Stimulated activated CD4-positive, alpha-beta T cell treated with anti-CD3 and anti-CD28 coated beads, Interleukin-12 subunit alpha, Interleukin-12 subunit beta, amount 100 ng/mL, for 24 hours (primary cell): ENCODE measurements around the gene ABCB11.

ENCODE experiments used
- DNase-seq, 2 experiments: peaks; one replicate each; pipeline ENCODE4 v3.0.0-alpha.2; 2020; ENCODE audit warnings: low read depth in 2 of 2

Gene ABCB11

GRCh38 chr2:168974428-168974827, 56.7 kb downstream of the ABCB11 start:
- no peak for DNase-seq

- no peak for DNase-seq
Observed at GRCh38 chr2:168971261-168971660, 59.9 kb downstream of the ABCB11 start.

GRCh38 chr2:168970711-168971233, 60.4 kb downstream of the ABCB11 start:
- no peak for DNase-seq

GRCh38 chr2:168969865-168970264, 61.3 kb downstream of the ABCB11 start:
- no peak for DNase-seq

- no peak for DNase-seq
Observed at GRCh38 chr2:168968342-168968741, 62.8 kb downstream of the ABCB11 start.

- DNase-seq, result no peak
Observed at GRCh38 chr2:168964251-168964807, 66.8 kb downstream of the ABCB11 start.

GRCh38 chr2:168962636-168963035, 68.5 kb downstream of the ABCB11 start:
- no peak for DNase-seq

- no peak for DNase-seq
Observed at GRCh38 chr2:168961450-168962229, 69.5 kb downstream of the ABCB11 start.

GRCh38 chr2:168956392-168956791, 74.7 kb downstream of the ABCB11 start:
- no peak for DNase-seq

- DNase-seq, result no peak
Observed at GRCh38 chr2:168955321-168955720, 75.8 kb downstream of the ABCB11 start.

- no peak for DNase-seq
Observed at GRCh38 chr2:168954256-168954655, 76.9 kb downstream of the ABCB11 start.

GRCh38 chr2:168952424-168952823, 78.7 kb downstream of the ABCB11 start:
- DNase-seq, result no peak

GRCh38 chr2:168951871-168952270, 79.3 kb downstream of the ABCB11 start:
- no peak for DNase-seq

GRCh38 chr2:168949324-168949723, 81.8 kb downstream of the ABCB11 start:
- no peak for DNase-seq

GRCh38 chr2:168948621-168949212, 82.4 kb downstream of the ABCB11 start:
- DNase-seq, result no peak

- DNase-seq, result no peak
Observed at GRCh38 chr2:168945508-168945907, 85.6 kb downstream of the ABCB11 start.

GRCh38 chr2:168944065-168944464, 87.1 kb downstream of the ABCB11 start:
- DNase-seq, result no peak

GRCh38 chr2:168941297-168941696, 89.8 kb downstream of the ABCB11 start:
- no peak for DNase-seq

GRCh38 chr2:168939918-168940317, 91.2 kb downstream of the ABCB11 start:
- no peak for DNase-seq

GRCh38 chr2:168939061-168939460, 92.1 kb downstream of the ABCB11 start:
- DNase-seq, result no peak

GRCh38 chr2:168935810-168936581, 95.1 kb downstream of the ABCB11 start:
- no peak for DNase-seq

GRCh38 chr2:168934826-168935225, 96.3 kb downstream of the ABCB11 start:
- no peak for DNase-seq
